Neural cell (in vitro differentiated cells): ENCODE results near the gene CIRBP. TPM values are rescaled to one million over a fixed set of nuclear protein-coding genes. Genes with fewer than 3 reads are reported as not detected.

Experiments
- H2AFZ ChIP-seq: fragments of 200-600, 300-800 bp; sonication (generic), shearing (Covaris generic); 2 replicates; pipeline ENCODE4 v1.6.0; 2014; ENCODE audit warnings: low read depth, mild to moderate bottlenecking, antibody characterized with exemption, low read length, moderate library complexity
- H3F3A ChIP-seq: fragments of 200-600 bp; shearing (Covaris generic); 2 replicates; pipeline ENCODE4 v1.6.1; 2016; ENCODE audit warnings: mild to moderate bottlenecking, moderate library complexity, mixed read lengths, antibody characterized with exemption, low read length; ENCODE audit not compliant: insufficient read depth, poor library complexity, severe bottlenecking
- H3K27ac ChIP-seq: fragments of 200-600, 300-800 bp; sonication (generic), shearing (Covaris generic); 2 replicates; pipeline ENCODE4 v1.5.1; 2014; ENCODE audit warnings: mild to moderate bottlenecking, low read length, moderate library complexity
- H3K27me3 ChIP-seq: fragments of 300-800, 200-600 bp; sonication (generic), shearing (Covaris generic); 2 replicates; pipeline ENCODE4 v1.6.0; 2014; ENCODE audit warnings: mild to moderate bottlenecking, low read depth, low read length, moderate library complexity; ENCODE audit not compliant: insufficient read depth
- H3K36me3 ChIP-seq: fragments of 300-800, 200-600 bp; sonication (generic), shearing (Covaris generic); 2 replicates; pipeline ENCODE4 v1.5.1; 2014; ENCODE audit warnings: mild to moderate bottlenecking, antibody characterized with exemption, low read length, moderate library complexity; ENCODE audit not compliant: insufficient read depth
- H3K4me2 ChIP-seq: fragments of 300-800, 200-600 bp; sonication (generic), shearing (Covaris generic); 2 replicates; pipeline ENCODE4 v1.6.0; 2014; ENCODE audit warnings: mild to moderate bottlenecking, low read length
- H3K4me3 ChIP-seq: fragments of 300-800, 200-600 bp; sonication (generic), shearing (Covaris generic); 2 replicates; pipeline ENCODE4 v1.5.1; 2014; ENCODE audit warnings: mild to moderate bottlenecking, low read length, moderate library complexity
- H3K79me2 ChIP-seq: fragments of 200-600 bp; shearing (Covaris generic); replicated peaks from 2 replicates; pipeline ENCODE4 v1.6.0; 2014; ENCODE audit warnings: mild to moderate bottlenecking, low read length, moderate library complexity; ENCODE audit not compliant: insufficient read depth
- H3K9ac ChIP-seq: fragments of 300-800, 200-600 bp; sonication (generic), shearing (Covaris generic); 2 replicates; pipeline ENCODE4 v1.6.1; 2016; ENCODE audit warnings: mild to moderate bottlenecking, low read length, mixed read lengths
- H3K9me2 ChIP-seq: fragments of 200-600 bp; shearing (Covaris generic); 2 replicates; pipeline ENCODE4 v1.6.1; 2016; ENCODE audit warnings: mild to moderate bottlenecking, low read length, mixed read lengths; ENCODE audit not compliant: insufficient read depth
- H3K9me3 ChIP-seq: fragments of 200-600, 300-800 bp; sonication (generic), shearing (Covaris generic); 2 replicates; pipeline ENCODE4 v1.6.1; 2016; ENCODE audit warnings: mild to moderate bottlenecking, mixed run types, low read length, moderate library complexity, mixed read lengths
- H4K20me1 ChIP-seq: fragments of 200-600 bp; shearing (Covaris generic); 2 replicates; pipeline ENCODE4 v1.6.1; 2016; ENCODE audit warnings: mild to moderate bottlenecking, mixed run types; ENCODE audit not compliant: insufficient read depth
- CTCF ChIP-seq: fragments of 450-650 bp; IDR thresholded peaks from 2 replicates; pipeline ENCODE4 v1.5.1; 2014; ENCODE audit warnings: antibody characterized with exemption, mild to moderate bottlenecking, moderate library complexity; ENCODE audit not compliant: poor library complexity, severe bottlenecking
- EP300 ChIP-seq: fragments of 450-650 bp; conservative IDR thresholded peaks from 2 replicates; pipeline ENCODE4 v1.6.1; 2014; ENCODE audit warnings: antibody characterized with exemption, mild to moderate bottlenecking, moderate library complexity; ENCODE audit not compliant: poor library complexity, severe bottlenecking
- EZH2 ChIP-seq: fragments of 200-600, 300-800 bp; shearing (Covaris generic), sonication (generic); IDR thresholded peaks from 2 replicates; pipeline ENCODE4 v1.6.1; 2014; ENCODE audit warnings: antibody characterized with exemption, low read length, borderline replicate concordance, mild to moderate bottlenecking; ENCODE audit not compliant: insufficient read depth, poor library complexity, severe bottlenecking
- MXI1 ChIP-seq: fragments of 450-650 bp; conservative IDR thresholded peaks from 2 replicates; pipeline ENCODE4 v1.6.1; 2014; ENCODE audit warnings: antibody characterized with exemption, mild to moderate bottlenecking; ENCODE audit not compliant: poor library complexity, severe bottlenecking
- POLR2AphosphoS5 ChIP-seq: IDR thresholded peaks from 2 replicates; pipeline ENCODE4 v1.6.1; 2012
- RAD21 ChIP-seq: fragments of 450-650 bp; conservative IDR thresholded peaks from 2 replicates; pipeline ENCODE4 v1.6.1; 2014; ENCODE audit warnings: antibody characterized with exemption, mild to moderate bottlenecking, moderate library complexity
- REST ChIP-seq: IDR thresholded peaks from 2 replicates; pipeline ENCODE4 v1.6.1; 2012; ENCODE audit warnings: borderline replicate concordance
- SMC3 ChIP-seq: fragments of 450-650 bp; conservative IDR thresholded peaks from 2 replicates; pipeline ENCODE4 v1.6.1; 2014; ENCODE audit warnings: antibody characterized with exemption, mild to moderate bottlenecking, moderate library complexity; ENCODE audit not compliant: poor library complexity
- TAF1 ChIP-seq: IDR thresholded peaks from 2 replicates; pipeline ENCODE4 v1.6.1; 2012; ENCODE audit warnings: low read depth
- polyA plus RNA-seq: library from polyadenylated mRNA; depleted of rRNA; stranded (reverse); fragments of >200 nt; gene quantifications from 2 replicates; pipeline ENCODE4 v1.2.3, GENCODE V29; 2014

The CIRBP gene
- polyA plus RNA-seq, 1 donor from 2014 or later, result 1,663 TPM

DNA sequence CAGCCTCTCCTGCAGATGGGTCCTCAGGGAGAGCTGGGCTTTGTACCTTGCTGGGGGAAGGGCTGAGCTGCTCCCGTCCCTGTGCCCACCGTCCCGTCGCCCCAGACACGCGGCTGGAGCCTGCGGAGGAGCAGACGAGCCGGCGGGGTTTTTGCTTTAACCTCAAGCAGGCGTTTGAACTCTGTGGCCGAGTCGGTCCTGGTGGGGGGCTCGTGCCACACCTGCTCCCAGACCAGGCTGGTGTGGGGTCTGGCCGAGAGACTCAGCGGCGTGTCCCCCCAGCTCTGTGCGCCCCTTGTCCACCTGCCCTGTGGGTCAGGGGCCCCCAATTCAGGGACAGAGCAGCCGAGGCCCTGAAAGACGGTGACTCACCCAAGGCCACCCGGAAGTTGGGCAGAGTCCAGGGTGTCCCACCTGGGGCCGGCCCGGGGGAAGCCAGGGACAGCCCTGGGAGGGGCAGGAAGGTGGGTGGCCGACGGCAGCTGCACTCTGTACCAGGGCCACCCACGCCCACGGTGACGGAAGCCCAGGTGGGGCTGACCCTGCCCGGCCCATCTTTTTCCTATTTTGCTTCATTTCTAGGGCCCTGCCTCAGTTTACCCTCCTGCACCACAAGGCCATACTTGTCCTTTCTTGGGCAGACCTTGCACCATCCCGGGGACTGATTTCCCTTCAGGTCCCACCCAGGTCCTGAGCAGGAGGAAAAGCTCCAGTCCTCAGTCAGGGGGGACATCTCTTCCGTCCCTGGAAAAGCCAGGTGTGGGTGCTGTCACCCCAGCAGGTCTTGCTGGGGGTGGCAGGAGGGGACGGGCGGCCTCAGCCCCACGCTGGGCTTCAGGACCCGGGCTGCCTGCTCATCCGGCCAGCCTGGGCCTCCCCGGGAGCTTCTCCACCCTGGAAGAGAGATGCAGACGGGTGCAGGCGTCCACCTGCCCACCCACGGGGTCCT, 21.8 kb downstream of the CIRBP start:
- no peak overlapping the region for H3K9ac ChIP-seq
- TF ChIP-seq MXI1 (no peak), EP300 (no peak), POLR2AphosphoS5 (no peak), TAF1 (no peak), REST (no peak), CTCF (no peak), EZH2 (no peak), SMC3 (no peak), RAD21 (no peak)
- no peaks in the 10 kb centered on the region for H4K20me1 ChIP-seq
- H3K4me3 ChIP-seq, result no peak overlapping the region
- no peaks in the 10 kb centered on the region for H3K9me2 ChIP-seq
- no peak overlapping the region for H3K27ac ChIP-seq
- no peaks in the 10 kb centered on the region for H3K27me3 ChIP-seq
- peaks cover 31% of the 10 kb centered on the region for H3K79me2 ChIP-seq
- H3K9me3 ChIP-seq, result no peaks in the 10 kb centered on the region
- no peaks in the 10 kb centered on the region for H3F3A ChIP-seq
- H2AFZ ChIP-seq, result no peak overlapping the region
- no peaks in the 10 kb centered on the region for H3K36me3 ChIP-seq
- H3K4me2 ChIP-seq, result no peak overlapping the region

- Histone ChIP-seq H3K36me3 (no peaks in the 10 kb centered on the region), H2AFZ (no peak overlapping the region), H3K4me2 (no peak overlapping the region), H3K79me2 (peaks cover 25% of the 10 kb centered on the region), H3K9ac (no peak overlapping the region), H3K9me2 (no peaks in the 10 kb centered on the region), H3K27ac (no peak overlapping the region), H3F3A (no peaks in the 10 kb centered on the region), H3K9me3 (no peaks in the 10 kb centered on the region), H4K20me1 (no peaks in the 10 kb centered on the region), H3K27me3 (no peaks in the 10 kb centered on the region), H3K4me3 (no peak overlapping the region)
- TF ChIP-seq TAF1 (no peak), CTCF (no peak), MXI1 (no peak), EZH2 (no peak), SMC3 (no peak), EP300 (no peak), POLR2AphosphoS5 (no peak), RAD21 (no peak), REST (no peak)
Observed at GRCh38 chr19:1291761-1292418, 22.8 kb downstream of the CIRBP start.
